Caco-2 (cell line): ENCODE data around the gene PNMA8B. TPM values are rescaled to one million over a fixed set of nuclear protein-coding genes. Genes with fewer than 3 reads are reported as not detected.

Source experiments
- BruUV-seq: library from RNA; stranded (reverse); fragments of 400-500 nt; replicated peaks from 2 replicates; lab custom pipeline; 2021; lab: Mats Ljungman, UMichigan
- CTCF ChIA-PET: fragments of 300-600 bp; sonication (Branson Sonifier 250); formaldehyde crosslinking; loops from one replicate; lab custom pipeline; 2022; ENCODE audit warnings: antibody characterized with exemption; lab: Charles Lee
- POLR2A ChIA-PET: fragments of 300-600 bp; sonication (Branson Sonifier 250); formaldehyde crosslinking; loops from one replicate; lab custom pipeline; 2022; ENCODE audit warnings: antibody characterized with exemption; lab: Charles Lee
- DNase-seq, 2 experiments: peaks; one replicate each; pipeline versions ENCODE4 v3.0.0 to v3.0.0-alpha.2; 2020 to 2022
- H3K27me3 ChIP-seq: replicated peaks from 2 replicates; pipeline ENCODE4 v1.6.0; 2011; ENCODE audit warnings: low read length; ENCODE audit not compliant: control insufficient read depth, insufficient read depth
- H3K36me3 ChIP-seq: 2 replicates; pipeline ENCODE4 v1.5.1; 2011; ENCODE audit warnings: low read length; ENCODE audit not compliant: control insufficient read depth, insufficient read depth
- H3K4me1 ChIP-seq: fragments of 250-450 bp; sonication (Bioruptor Pico); 2 replicates; pipeline ENCODE4 v1.5.1; 2020; ENCODE audit warnings: mild to moderate bottlenecking
- H3K4me3 ChIP-seq: 2 replicates; pipeline ENCODE4 v1.5.1; 2011; ENCODE audit warnings: low read depth, mild to moderate bottlenecking, control low read depth, low read length
- H3K9me3 ChIP-seq: fragments of 250-450 bp; sonication (Bioruptor Pico); 2 replicates; pipeline ENCODE4 v1.5.1; 2020; ENCODE audit warnings: mild to moderate bottlenecking, moderate library complexity
- H3K27ac Mint-ChIP-seq: one replicate; pipeline ENCODE4 v1.8.0; 2022; ENCODE audit warnings: mixed read lengths; ENCODE audit not compliant: unreplicated experiment
- H3K27me3 Mint-ChIP-seq: one replicate; pipeline ENCODE4 v1.8.0; 2022; ENCODE audit warnings: mixed read lengths; ENCODE audit not compliant: insufficient read depth, unreplicated experiment
- H3K36me3 Mint-ChIP-seq: one replicate; pipeline ENCODE4 v1.8.0; 2022; ENCODE audit warnings: mild to moderate bottlenecking, mixed read lengths; ENCODE audit not compliant: insufficient read depth, unreplicated experiment
- H3K4me1 Mint-ChIP-seq: one replicate; pipeline ENCODE4 v1.8.0; 2022; ENCODE audit warnings: low read depth, mixed read lengths; ENCODE audit not compliant: unreplicated experiment
- H3K4me3 Mint-ChIP-seq: one replicate; pipeline ENCODE4 v1.8.0; 2022; ENCODE audit warnings: mild to moderate bottlenecking, moderate library complexity, mixed read lengths; ENCODE audit not compliant: unreplicated experiment
- H3K9me3 Mint-ChIP-seq: one replicate; pipeline ENCODE4 v1.8.0; 2022; ENCODE audit warnings: mixed read lengths; ENCODE audit not compliant: unreplicated experiment
- intact Hi-C: fragments of 100-400 bp; cut with micrococcal nuclease; formaldehyde crosslinking; loops from one replicate; pipeline ENCODE4 v1.10.0; 2022; ENCODE audit not compliant: unreplicated experiment
- total RNA-seq: library from RNA; stranded (reverse); gene quantifications from 2 replicates; pipeline ENCODE4 v1.2.3, GENCODE V29; 2022
- TF ChIP-seq, protein P1 (sequence below), 2 experiments: fragments of 200-600 bp in 1 of 2; IDR thresholded peaks; 1 replicate in 1 of 2; 2 replicates in 1 of 2; pipeline versions ENCODE4 v1.5.1 to v1.8.0; 2011 to 2022; ENCODE audit warnings: antibody characterized with exemption in 1 of 2, control low read depth in 1 of 2, inconsistent platforms in 1 of 2, low read depth in 1 of 2, low read length in 1 of 2, mild to moderate bottlenecking in 1 of 2, moderate library complexity in 1 of 2; ENCODE audit not compliant: insufficient read depth in 1 of 2, severe bottlenecking in 1 of 2, unreplicated experiment in 1 of 2

The PNMA8B gene
- total RNA-seq, 1 experiment from 2014 or later = 0.11 TPM

DNA sequence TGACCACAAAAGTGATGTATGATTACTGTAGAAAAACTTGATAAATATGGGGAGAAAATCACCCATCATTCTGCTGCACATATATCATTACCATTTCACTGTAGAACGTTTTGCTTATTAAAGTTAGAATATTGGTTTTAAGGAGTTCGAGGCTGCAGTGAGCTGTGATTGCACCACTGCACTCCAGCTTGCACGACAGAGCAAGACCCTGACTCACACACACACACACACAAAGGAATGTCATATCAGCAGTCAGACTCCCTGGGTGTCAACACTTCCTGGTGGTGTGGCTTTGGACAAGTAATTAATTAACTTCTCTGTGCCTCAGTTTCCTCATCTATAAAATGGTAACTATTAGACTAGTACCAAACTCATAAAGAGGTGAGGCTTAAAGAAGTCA lies 13.0 kb downstream of the PNMA8B start:
- ChIA-PET POLR2A (no interaction called here), CTCF (no interaction called here)
- H3K4me3 Mint-ChIP-seq = no peak overlapping the region
- H3K27ac Mint-ChIP-seq = no peak overlapping the region
- Histone ChIP-seq H3K9me3 (no peaks in the 10 kb centered on the region), H3K27me3 (peaks cover 1% of the 10 kb centered on the region), H3K36me3 (no peaks in the 10 kb centered on the region), H3K4me3 (no peak overlapping the region), H3K4me1 (no peaks in the 10 kb centered on the region)
- TF ChIP-seq, protein P1, sequence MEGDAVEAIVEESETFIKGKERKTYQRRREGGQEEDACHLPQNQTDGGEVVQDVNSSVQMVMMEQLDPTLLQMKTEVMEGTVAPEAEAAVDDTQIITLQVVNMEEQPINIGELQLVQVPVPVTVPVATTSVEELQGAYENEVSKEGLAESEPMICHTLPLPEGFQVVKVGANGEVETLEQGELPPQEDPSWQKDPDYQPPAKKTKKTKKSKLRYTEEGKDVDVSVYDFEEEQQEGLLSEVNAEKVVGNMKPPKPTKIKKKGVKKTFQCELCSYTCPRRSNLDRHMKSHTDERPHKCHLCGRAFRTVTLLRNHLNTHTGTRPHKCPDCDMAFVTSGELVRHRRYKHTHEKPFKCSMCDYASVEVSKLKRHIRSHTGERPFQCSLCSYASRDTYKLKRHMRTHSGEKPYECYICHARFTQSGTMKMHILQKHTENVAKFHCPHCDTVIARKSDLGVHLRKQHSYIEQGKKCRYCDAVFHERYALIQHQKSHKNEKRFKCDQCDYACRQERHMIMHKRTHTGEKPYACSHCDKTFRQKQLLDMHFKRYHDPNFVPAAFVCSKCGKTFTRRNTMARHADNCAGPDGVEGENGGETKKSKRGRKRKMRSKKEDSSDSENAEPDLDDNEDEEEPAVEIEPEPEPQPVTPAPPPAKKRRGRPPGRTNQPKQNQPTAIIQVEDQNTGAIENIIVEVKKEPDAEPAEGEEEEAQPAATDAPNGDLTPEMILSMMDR (IDR thresholded peaks at IDR 0.05; ENCODE audit: insufficient read depth in 1 of 2, low read depth in 1 of 2, low read length in 1 of 2, severe bottlenecking in 1 of 2, unreplicated experiment in 1 of 2) = no peak
- H3K4me1 Mint-ChIP-seq = no peaks in the 10 kb centered on the region
- intact Hi-C loops = no loop called here
- H3K27me3 Mint-ChIP-seq = peaks cover 13% of the 10 kb centered on the region
- no TSS peak for BruUV-seq
- no peaks in the 10 kb centered on the region for H3K9me3 Mint-ChIP-seq
- no peaks in the 10 kb centered on the region for H3K36me3 Mint-ChIP-seq
- DNase-seq = no peak

DNA sequence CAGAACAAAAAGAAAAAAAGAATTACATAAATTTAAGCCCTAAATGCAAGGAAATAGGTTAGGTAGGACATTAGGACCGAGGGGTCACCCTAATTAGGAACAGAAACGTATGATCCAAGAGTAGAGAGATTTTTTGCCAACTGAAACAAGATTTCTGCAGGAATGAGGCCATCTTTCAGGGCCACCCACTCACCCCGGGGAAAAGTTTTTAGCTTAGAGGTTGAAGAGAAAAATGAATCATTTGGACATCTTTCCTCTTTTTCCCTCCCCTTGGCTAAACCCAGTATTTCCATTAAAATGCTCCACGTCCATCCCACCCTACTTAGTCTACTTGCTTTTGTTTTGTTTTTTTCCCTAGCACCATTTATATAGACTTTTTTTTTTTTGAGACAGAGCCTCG lies 13.7 kb downstream of the PNMA8B start:
- H3K4me3 Mint-ChIP-seq = no peak overlapping the region
- BruUV-seq = no TSS peak
- H3K27ac Mint-ChIP-seq = no peak overlapping the region
- H3K4me1 ChIP-seq = no peaks in the 10 kb centered on the region
- no peaks in the 10 kb centered on the region for H3K9me3 Mint-ChIP-seq
- CTCF ChIA-PET = interaction anchor here (0.7 kb wide), 1 partner anchor 35 kb away, joined by 3 read pairs; no protein-coding TSS in a partner anchor
- POLR2A ChIA-PET = no interaction called here
- TF ChIP-seq, protein P1 (IDR thresholded peaks at IDR 0.05; ENCODE audit: insufficient read depth in 1 of 2, low read depth in 1 of 2, low read length in 1 of 2, severe bottlenecking in 1 of 2, unreplicated experiment in 1 of 2) = no peak
- no peaks in the 10 kb centered on the region for H3K4me1 Mint-ChIP-seq
- no peaks in the 10 kb centered on the region for H3K9me3 ChIP-seq
- H3K36me3 Mint-ChIP-seq = no peaks in the 10 kb centered on the region
- intact Hi-C loops = no loop called here
- no peak overlapping the region for H3K4me3 ChIP-seq
- no peaks in the 10 kb centered on the region for H3K36me3 ChIP-seq
- no peak for DNase-seq
- peaks cover 1% of the 10 kb centered on the region for H3K27me3 ChIP-seq
- peaks cover 11% of the 10 kb centered on the region for H3K27me3 Mint-ChIP-seq

DNA sequence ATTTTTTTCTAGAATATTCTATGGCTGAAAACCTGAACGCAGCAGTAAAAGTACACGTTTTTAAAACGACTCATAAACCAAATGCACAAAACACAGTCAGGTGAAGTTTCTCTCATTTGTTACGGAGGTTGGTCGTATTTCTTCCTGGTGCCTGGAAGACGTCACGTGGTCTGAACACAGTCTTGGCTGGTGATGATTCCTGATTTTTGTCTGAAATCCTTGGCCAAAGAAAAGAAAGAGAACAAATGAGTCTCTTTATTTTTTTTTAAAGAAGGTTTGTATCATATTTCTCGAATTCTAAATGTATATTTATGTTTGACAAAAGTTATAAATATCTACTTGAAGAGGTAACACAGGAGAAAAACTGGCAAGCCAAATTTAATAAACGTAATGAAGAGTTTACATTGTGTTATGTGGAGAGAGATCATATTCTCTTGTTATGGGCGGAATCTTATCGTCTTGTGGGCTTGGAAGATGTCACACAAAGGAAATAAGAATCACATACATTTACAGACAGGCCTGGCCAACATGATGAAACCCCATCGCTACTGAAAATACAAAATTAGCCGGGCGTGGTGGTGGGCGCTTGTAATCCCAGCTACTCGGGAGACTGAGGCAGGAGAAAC lies 14.3 kb downstream of the PNMA8B start:
- ChIA-PET POLR2A (no interaction called here), CTCF (interaction anchor here (0.7 kb wide), 1 partner anchor 35 kb away, joined by 3 read pairs; no protein-coding TSS in a partner anchor)
- Histone ChIP-seq H3K4me1 (no peaks in the 10 kb centered on the region), H3K9me3 (no peaks in the 10 kb centered on the region), H3K4me3 (no peak overlapping the region), H3K36me3 (no peaks in the 10 kb centered on the region), H3K27me3 (peaks cover under 1% of the 10 kb centered on the region; the same call in 1 of the 2 replicates)
- Mint-ChIP-seq H3K4me1 (no peaks in the 10 kb centered on the region), H3K27me3 (peaks cover 5% of the 10 kb centered on the region), H3K36me3 (no peaks in the 10 kb centered on the region), H3K27ac (no peak overlapping the region), H3K4me3 (no peak overlapping the region), H3K9me3 (no peaks in the 10 kb centered on the region)
- TF ChIP-seq, protein P1 (IDR thresholded peaks at IDR 0.05; ENCODE audit: insufficient read depth in 1 of 2, low read depth in 1 of 2, low read length in 1 of 2, severe bottlenecking in 1 of 2, unreplicated experiment in 1 of 2) = no peak
- intact Hi-C loops = no loop called here
- DNase-seq = no peak
- no TSS peak for BruUV-seq
